GM21619 (cell line): ENCODE results near the gene LRRC59.
A peak's percentile ranks its signal among the peaks of the same experiment; 100 is the strongest.
"Not testable (repeated sequence)": the region's sequence is repeated elsewhere in the genome, so short reads cannot be mapped to it uniquely, and the experiment has no call there.

Experiments used
- ATAC-seq: cut with Tn5 transposase; IDR thresholded peaks from one replicate; pipeline ENCODE4 v1.9.1; 2021; ENCODE audit not compliant: unreplicated experiment

LRRC59 gene

DNA sequence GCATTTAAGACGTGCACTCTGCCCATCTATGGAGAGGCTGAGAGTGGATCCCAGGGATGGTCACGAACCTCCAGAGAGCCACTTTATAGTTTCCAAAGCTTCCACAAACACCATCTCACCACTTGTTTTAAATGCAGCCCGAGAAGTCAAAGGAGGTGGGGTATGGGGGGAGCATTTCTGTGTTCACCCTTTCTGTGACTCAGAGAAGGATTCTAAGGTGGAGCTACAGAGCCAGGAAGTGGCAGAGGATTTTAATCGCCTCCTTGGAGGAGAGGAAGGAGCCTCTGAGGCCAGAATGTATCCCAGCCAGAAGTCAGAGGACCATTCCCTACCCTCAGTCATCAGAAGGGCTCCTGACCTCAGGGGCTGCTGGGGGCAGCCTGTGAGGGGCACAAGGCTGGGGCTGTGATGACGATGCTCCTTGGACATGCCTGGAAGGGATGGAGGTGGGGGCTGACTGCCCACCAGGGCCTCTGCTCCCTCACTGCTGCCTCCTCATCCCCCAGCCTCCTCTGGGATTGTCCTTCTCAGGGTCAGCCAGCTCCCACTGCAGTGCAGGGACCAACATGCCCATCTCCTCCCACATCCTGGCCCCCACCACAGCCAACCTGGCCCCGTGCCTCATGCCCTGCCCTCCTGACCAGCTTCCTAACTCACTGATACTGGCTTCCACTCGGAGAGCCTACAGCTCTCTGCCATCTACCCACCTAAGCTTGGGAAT is 48.6 kb downstream of the LRRC59 start:
- no peak for ATAC-seq

DNA sequence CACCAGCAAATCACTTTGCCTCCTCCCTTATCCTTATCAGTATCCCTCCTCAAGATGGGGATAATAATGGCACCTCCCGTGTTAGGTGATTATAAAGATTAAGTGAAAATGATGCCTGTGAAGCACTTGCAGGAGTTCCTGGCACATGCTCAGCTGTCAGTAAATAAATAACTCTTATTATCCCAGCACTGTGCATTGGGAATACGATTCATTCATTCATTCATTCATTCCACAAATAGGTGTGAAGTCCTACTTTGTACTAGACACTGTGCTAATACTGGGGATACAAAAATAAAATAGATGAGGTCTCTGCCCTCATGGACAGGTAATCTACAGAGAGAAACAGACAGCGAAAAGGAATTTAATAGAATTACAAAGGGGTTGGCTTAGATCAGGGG is 49.4 kb downstream of the LRRC59 start:
- ATAC-seq, result no peak

DNA sequence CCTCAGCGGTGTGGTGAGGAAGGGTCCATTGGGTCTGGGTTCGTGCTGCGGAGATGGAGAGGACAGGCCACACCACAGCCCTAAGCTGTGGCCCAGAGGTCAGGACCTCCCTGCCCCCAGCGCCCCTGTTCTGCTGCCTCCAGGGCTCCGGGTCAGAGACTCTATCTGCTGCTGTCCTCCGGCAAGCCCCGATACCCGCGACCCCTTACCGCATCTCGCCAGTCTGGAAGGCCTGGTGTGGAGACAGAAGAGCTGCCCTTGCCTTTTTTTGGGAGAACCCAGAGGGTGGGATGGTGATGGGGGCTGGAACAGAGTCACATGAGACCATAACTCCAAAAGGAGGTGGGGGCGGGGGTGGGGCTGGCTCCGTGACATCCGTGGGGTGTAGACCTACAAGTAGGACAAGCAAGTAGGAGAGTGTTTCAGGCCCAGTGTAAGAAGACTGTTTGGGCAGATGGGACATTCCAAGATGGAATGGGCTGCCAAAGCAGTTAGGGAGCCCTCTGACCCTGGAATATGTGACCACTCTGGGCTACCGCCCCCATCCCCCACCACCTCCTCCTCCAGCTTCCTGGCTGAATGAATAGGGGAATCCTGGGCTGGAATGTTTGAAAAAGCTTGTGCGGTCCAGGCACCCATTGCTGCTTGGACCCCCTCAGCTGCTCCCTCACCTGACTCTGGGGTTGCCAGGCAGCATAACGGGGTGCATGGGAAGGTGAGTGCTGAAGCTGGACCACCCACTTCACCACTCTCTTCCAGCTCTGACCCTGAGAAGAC is 50.0 kb downstream of the LRRC59 start:
- no peak for ATAC-seq

DNA sequence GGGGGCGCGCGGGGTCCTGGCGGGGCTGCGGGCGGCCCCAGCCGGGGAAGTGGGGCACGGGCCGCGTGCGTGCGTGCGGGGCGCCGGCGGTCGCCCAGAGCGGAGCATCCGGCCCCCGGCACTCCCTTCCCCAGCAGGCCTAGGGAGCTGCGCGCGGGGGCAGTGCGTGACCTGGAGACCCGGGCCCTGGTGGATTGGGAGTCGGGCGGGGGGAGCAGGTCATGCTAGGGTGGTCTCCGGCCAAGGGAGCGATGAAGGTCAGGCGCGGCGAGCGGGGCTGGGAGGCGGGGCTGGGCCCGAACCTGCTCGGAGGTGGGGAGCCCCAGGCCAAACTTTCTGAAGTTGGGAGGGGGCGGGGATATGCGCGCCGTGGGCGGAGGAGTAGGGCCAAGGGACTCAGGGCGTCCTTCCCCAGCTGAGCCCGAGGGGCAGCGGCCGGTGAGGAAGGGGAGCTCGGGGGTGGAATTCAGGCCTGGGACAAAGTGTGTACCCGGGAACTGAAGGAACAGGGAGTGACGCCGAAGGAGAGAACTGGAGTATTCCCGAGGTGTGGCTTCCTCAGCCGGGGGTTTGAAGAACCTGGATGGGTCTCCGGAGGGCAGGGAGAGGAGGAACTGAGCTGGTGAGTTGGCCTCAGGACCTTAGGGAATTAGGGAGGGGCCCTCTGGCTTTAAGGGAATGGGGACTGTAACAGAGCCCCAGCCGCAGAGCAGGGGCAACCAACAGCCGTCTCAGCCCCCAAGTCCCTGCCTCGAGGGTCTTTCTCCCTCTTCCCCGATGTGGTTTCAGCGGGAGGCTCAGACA is 50.8 kb downstream of the LRRC59 start:
- peak; percentile 43 for ATAC-seq

DNA sequence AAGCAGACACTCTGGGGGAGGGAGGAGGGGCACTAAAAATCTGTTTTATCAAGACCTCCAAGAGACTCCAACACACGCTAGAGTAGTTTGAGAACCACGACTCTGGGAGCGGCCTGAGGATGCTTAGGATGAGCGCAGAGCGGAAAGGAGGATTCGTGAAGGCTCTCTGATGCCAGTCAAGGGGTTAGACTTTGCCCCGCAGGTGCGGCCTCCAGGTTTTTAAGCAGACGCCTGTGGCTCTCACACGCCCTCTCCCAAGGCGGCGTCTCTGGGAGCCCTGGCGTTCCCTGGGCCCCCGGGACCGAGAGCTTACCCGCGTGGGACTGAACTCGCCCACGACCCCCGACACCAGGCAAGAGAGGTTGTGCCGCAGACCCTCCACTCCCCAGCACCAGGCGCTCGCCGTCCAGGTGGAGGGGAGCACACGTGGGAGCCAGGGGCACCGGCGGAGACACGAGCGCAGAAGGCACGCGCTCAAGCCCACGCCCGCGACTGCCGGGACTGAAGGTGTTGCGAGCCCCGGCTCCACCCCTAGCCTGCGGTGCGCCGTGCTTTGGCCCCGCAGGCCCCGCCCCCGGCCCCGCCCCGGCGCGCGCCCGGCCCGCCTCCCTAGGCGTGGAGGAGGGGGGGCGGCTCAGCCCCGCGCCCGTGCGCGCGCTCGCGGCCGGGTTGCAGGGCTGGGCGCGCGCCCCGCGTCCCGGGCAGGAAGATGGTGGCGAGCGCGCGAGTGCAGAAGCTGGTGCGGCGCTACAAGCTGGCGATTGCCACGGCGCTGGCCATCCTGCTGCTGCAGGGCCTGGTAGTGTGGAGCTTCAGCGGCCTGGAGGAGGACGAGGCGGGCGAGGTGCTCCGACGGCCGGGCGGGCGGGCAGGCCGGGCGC is 51.7 kb downstream of the LRRC59 start, which contains the start of gene XYLT2:
XYLT2 (plus strand) TSS at position 695 of the 881 bp plus-strand sequence; CDS start at position 710, 15 bp downstream.
- ATAC-seq, result peak; percentile 66

DNA sequence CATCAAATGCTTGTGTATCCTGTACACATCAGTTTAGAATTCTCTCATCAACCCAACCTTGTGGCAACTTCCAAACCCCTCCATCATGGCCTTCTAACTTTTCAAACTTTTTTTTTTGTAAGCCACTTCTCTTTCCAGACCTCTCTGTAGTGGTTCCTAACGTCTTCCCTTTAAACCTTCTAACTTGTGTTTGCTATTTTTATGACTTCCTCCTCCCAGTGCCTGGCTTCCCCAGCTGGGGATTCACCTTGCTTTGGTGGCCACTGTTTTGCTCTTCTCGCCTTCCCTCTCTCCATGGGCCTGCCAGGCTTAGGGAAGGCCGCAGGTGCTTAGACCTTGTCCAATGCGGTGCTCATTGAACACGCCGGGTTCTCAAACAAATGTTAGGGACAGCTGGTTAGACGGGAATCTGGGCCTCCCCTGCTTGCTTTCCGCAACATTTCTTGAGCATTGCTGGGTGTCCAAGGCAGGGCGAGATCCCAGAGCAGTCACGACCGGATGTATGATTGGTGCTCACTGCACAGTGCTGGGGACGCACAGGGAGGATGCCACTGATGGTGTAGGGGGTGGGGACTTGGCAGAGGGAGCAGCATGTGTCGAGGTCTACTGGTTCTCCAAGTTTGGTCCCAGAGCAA is 52.5 kb downstream of the LRRC59 start:
- ATAC-seq, result no peak

DNA sequence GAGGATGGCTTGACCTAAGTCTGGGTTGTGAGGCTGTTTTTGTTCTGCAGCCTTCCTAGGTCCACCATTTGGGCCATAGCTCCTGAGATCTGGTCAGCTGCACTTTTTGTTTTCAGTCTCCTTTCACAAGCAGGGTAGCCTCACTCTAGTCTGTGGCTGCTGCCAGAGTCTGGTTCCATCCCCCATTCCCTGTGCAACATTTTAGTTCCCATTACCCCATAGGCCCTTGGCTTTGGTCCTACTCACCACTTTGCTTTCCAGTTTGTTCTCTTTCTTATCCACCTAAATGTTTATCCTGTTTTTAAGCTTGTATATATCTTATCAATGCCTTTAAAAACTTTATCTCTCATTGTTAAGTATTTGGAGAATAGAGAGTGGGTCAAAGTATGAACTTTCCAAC is 57.9 kb downstream of the LRRC59 start:
- no peak for ATAC-seq

DNA sequence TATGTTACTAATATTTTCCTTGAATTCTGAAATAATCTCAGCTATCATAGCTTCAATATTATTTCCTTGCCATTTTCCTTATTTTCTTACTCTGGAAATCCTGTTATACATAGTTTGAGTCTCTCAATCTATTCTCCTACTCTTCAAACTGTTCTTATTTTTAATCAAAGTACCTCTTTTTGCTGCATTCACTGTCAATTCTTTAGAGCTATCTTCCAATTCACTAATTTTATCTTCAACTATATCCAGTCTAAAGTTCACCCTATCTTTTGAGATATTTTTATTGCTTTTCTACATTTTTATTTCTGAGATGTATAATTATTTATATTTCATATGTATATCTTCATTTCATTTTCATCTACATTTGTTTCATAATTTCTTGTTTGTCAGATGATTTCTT is 58.7 kb downstream of the LRRC59 start:
- no peak for ATAC-seq

DNA sequence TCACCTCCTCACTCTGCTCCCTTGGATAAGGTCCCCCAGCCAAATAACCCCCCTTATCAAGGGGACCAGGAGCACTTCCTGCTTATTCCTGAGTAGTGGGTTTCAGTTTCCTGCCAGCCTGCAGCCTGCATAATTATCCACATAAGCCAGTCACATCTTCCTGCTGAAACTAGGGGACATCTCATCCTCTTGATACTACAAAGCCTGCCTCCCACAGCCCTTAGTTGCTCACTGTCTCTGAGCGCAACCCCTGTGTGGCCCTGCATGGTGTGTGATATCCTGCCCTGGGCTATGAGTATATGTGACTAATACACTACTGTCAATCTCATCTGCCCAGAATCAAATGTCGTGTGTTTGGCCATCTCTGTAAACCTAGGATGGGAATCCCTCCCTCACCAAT is 59.4 kb downstream of the LRRC59 start:
- ATAC-seq, result no peak

DNA sequence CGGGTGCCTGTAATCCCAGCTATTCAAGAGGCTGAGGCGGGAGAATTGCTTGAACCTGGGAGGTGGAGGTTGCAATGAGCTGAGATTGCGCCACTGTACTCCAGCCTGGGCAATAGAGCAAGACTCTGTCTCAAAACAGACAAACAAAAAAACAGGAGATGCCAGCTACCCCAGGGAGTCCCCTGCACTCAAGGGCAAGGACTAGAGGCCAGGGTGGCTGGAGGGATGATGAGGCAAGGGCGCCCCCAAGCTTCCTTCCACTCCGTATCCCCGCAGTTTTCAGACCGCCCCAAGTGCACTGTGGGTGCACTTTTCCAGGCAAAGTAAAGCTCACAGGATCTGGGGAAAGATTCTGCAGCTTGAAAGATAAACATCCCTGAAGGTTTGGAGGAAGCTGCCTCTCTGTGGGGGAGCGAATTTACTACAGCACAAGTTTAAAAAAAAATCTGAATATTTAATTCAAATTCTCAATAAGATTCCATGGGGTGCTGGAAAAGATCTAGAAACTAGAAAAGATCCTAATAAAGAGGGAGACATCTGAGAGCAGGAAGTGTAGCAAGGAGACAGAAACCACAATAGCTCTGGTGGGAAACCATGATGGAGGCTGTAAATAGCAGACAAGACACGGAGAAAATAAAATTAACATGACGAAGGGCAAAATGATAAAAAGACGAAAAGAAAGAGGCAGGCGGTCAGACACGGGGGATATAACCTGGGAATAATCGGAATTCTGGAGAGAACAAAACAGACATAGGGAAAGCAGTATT is 63.8 kb downstream of the LRRC59 start:
- not testable (repeated sequence) for ATAC-seq

DNA sequence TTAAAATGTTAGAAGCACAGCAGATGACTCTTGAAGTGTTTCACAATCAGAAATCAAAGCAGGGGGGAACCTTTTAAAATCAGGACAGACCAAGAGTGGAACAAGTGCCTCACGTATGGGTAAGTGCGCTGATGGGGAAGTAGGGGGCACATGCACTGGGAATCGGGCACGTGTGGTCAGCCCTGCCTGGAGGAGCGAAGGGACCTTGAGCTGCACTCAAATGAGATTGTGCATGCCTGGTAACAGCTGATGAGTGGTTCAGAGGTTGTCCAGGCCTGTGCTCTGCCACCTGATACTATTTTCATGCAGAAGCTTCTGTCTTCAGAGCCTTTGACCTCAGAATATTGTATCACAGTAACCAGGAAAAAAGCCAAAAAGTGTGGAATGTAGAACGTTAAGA is 65.1 kb downstream of the LRRC59 start:
- no peak for ATAC-seq
